ENCODE data around the gene CDH4. TPM values are rescaled to one million over a fixed set of nuclear protein-coding genes. Genes with fewer than 3 reads are reported as not detected.

CDH4 gene
- total and polyA plus RNA-seq, 4 donors = 5.8 to 24.1 (median 17.1) TPM

- Histone ChIP-seq H3K4me3 (ENCODE audit: low read depth, low read length) (no peak overlapping the region), H3K4me1 (ENCODE audit: control insufficient read depth, insufficient read depth, low read length) (peaks cover 29% of the 10 kb centered on the region), H3K27me3 (ENCODE audit: control insufficient read depth, insufficient read depth, low read length) (no peaks in the 10 kb centered on the region), H3K27ac (ENCODE audit: low read depth, low read length) (no peak overlapping the region), H3K9me3 (ENCODE audit: control insufficient read depth, insufficient read depth, low read length) (no peaks in the 10 kb centered on the region), H3K36me3 (ENCODE audit: control insufficient read depth, insufficient read depth, low read length) (peaks cover 20% of the 10 kb centered on the region)
- no peak for DNase-seq (ENCODE audit: low read depth in 4 of 6, low spot score in 6 of 6)
- 92% methylated on average over 14 of the region's 14 CpGs for WGBS (ENCODE audit: insufficient coverage)
Observed at GRCh38 chr20:61296629-61297019, 44.6 kb downstream of the CDH4 start.

- peaks cover 32% of the 10 kb centered on the region for H3K4me1 ChIP-seq (ENCODE audit: control insufficient read depth, insufficient read depth, low read length)
- DNase-seq (ENCODE audit: low read depth in 4 of 6, low spot score in 6 of 6) = no peak
- WGBS (ENCODE audit: insufficient coverage) = 72% methylated on average over 16 of the region's 16 CpGs
- H3K9me3 ChIP-seq (ENCODE audit: control insufficient read depth, insufficient read depth, low read length) = no peaks in the 10 kb centered on the region
- no peak overlapping the region for H3K4me3 ChIP-seq (ENCODE audit: low read depth, low read length)
- H3K27ac ChIP-seq (ENCODE audit: low read depth, low read length) = no peak overlapping the region
- H3K36me3 ChIP-seq (ENCODE audit: control insufficient read depth, insufficient read depth, low read length) = peaks cover 20% of the 10 kb centered on the region
- no peaks in the 10 kb centered on the region for H3K27me3 ChIP-seq (ENCODE audit: control insufficient read depth, insufficient read depth, low read length)
Observed at GRCh38 chr20:61297491-61297890, 45.4 kb downstream of the CDH4 start.

GRCh38 chr20:61297986-61298385 is 45.9 kb downstream of the CDH4 start:
- Histone ChIP-seq H3K9me3 (ENCODE audit: control insufficient read depth, insufficient read depth, low read length) (no peaks in the 10 kb centered on the region), H3K36me3 (ENCODE audit: control insufficient read depth, insufficient read depth, low read length) (peaks cover 20% of the 10 kb centered on the region), H3K27ac (ENCODE audit: low read depth, low read length) (no peak overlapping the region), H3K4me1 (ENCODE audit: control insufficient read depth, insufficient read depth, low read length) (peaks cover 33% of the 10 kb centered on the region), H3K4me3 (ENCODE audit: low read depth, low read length) (no peak overlapping the region), H3K27me3 (ENCODE audit: control insufficient read depth, insufficient read depth, low read length) (no peaks in the 10 kb centered on the region)
- no peak for DNase-seq (ENCODE audit: low read depth in 4 of 6, low spot score in 6 of 6)
- WGBS (ENCODE audit: insufficient coverage) = 83% methylated on average over 7 of the region's 17 CpGs

- H3K36me3 ChIP-seq (ENCODE audit: control insufficient read depth, insufficient read depth, low read length) = peaks cover 20% of the 10 kb centered on the region
- H3K4me3 ChIP-seq (ENCODE audit: low read depth, low read length) = no peak overlapping the region
- peaks cover 40% of the 10 kb centered on the region for H3K4me1 ChIP-seq (ENCODE audit: control insufficient read depth, insufficient read depth, low read length)
- H3K27me3 ChIP-seq (ENCODE audit: control insufficient read depth, insufficient read depth, low read length) = no peaks in the 10 kb centered on the region
- H3K9me3 ChIP-seq (ENCODE audit: control insufficient read depth, insufficient read depth, low read length) = no peaks in the 10 kb centered on the region
- no peak overlapping the region for H3K27ac ChIP-seq (ENCODE audit: low read depth, low read length)
- DNase-seq (ENCODE audit: low read depth in 4 of 6, low spot score in 6 of 6) = peak in 1 of 6 donors; percentile 53
- WGBS (ENCODE audit: insufficient coverage) = 96% methylated on average over 5 of the region's 6 CpGs
Observed at GRCh38 chr20:61298661-61299060, 46.6 kb downstream of the CDH4 start.

GRCh38 chr20:61299104-61299503 is 47.0 kb downstream of the CDH4 start:
- no peaks in the 10 kb centered on the region for H3K9me3 ChIP-seq (ENCODE audit: control insufficient read depth, insufficient read depth, low read length)
- H3K27ac ChIP-seq (ENCODE audit: low read depth, low read length) = no peak overlapping the region
- WGBS (ENCODE audit: insufficient coverage) = 76% methylated on average over 11 of the region's 11 CpGs
- H3K4me1 ChIP-seq (ENCODE audit: control insufficient read depth, insufficient read depth, low read length) = peaks cover 42% of the 10 kb centered on the region
- peaks cover 17% of the 10 kb centered on the region for H3K36me3 ChIP-seq (ENCODE audit: control insufficient read depth, insufficient read depth, low read length)
- no peaks in the 10 kb centered on the region for H3K27me3 ChIP-seq (ENCODE audit: control insufficient read depth, insufficient read depth, low read length)
- no peak for DNase-seq (ENCODE audit: low read depth in 4 of 6, low spot score in 6 of 6)
- H3K4me3 ChIP-seq (ENCODE audit: low read depth, low read length) = no peak overlapping the region

- Histone ChIP-seq H3K4me3 (ENCODE audit: low read depth, low read length) (no peak overlapping the region), H3K4me1 (ENCODE audit: control insufficient read depth, insufficient read depth, low read length) (peaks cover 42% of the 10 kb centered on the region), H3K27ac (ENCODE audit: low read depth, low read length) (no peak overlapping the region), H3K36me3 (ENCODE audit: control insufficient read depth, insufficient read depth, low read length) (peaks cover 12% of the 10 kb centered on the region), H3K9me3 (ENCODE audit: control insufficient read depth, insufficient read depth, low read length) (no peaks in the 10 kb centered on the region), H3K27me3 (ENCODE audit: control insufficient read depth, insufficient read depth, low read length) (no peaks in the 10 kb centered on the region)
- DNase-seq (ENCODE audit: low read depth in 4 of 6, low spot score in 6 of 6) = no peak
- WGBS (ENCODE audit: insufficient coverage) = 49% methylated on average over 7 of the region's 7 CpGs
Observed at GRCh38 chr20:61299618-61300017, 47.6 kb downstream of the CDH4 start.

- Histone ChIP-seq H3K27me3 (ENCODE audit: control insufficient read depth, insufficient read depth, low read length) (no peaks in the 10 kb centered on the region), H3K9me3 (ENCODE audit: control insufficient read depth, insufficient read depth, low read length) (no peaks in the 10 kb centered on the region), H3K36me3 (ENCODE audit: control insufficient read depth, insufficient read depth, low read length) (peaks cover 10% of the 10 kb centered on the region), H3K27ac (ENCODE audit: low read depth, low read length) (no peak overlapping the region), H3K4me1 (ENCODE audit: control insufficient read depth, insufficient read depth, low read length) (peaks cover 42% of the 10 kb centered on the region), H3K4me3 (ENCODE audit: low read depth, low read length) (no peak overlapping the region)
- DNase-seq (ENCODE audit: low read depth in 4 of 6, low spot score in 6 of 6) = no peak
- 83% methylated on average over 14 of the region's 14 CpGs for WGBS (ENCODE audit: insufficient coverage)
Observed at GRCh38 chr20:61300293-61300692, 48.2 kb downstream of the CDH4 start.

GRCh38 chr20:61300709-61301108 is 48.6 kb downstream of the CDH4 start:
- Histone ChIP-seq H3K36me3 (ENCODE audit: control insufficient read depth, insufficient read depth, low read length) (peaks cover 10% of the 10 kb centered on the region), H3K27me3 (ENCODE audit: control insufficient read depth, insufficient read depth, low read length) (no peaks in the 10 kb centered on the region), H3K4me3 (ENCODE audit: low read depth, low read length) (no peak overlapping the region), H3K9me3 (ENCODE audit: control insufficient read depth, insufficient read depth, low read length) (no peaks in the 10 kb centered on the region), H3K27ac (ENCODE audit: low read depth, low read length) (no peak overlapping the region), H3K4me1 (ENCODE audit: control insufficient read depth, insufficient read depth, low read length) (peaks cover 42% of the 10 kb centered on the region)
- no peak for DNase-seq (ENCODE audit: low read depth in 4 of 6, low spot score in 6 of 6)
- WGBS (ENCODE audit: insufficient coverage) = 54% methylated on average over 7 of the region's 10 CpGs

- no peak overlapping the region for H3K4me3 ChIP-seq (ENCODE audit: low read depth, low read length)
- DNase-seq (ENCODE audit: low read depth in 4 of 6, low spot score in 6 of 6) = peak in 1 of 6 donors; percentile 89
- 63% methylated on average over 14 of the region's 21 CpGs for WGBS (ENCODE audit: insufficient coverage)
- no peaks in the 10 kb centered on the region for H3K9me3 ChIP-seq (ENCODE audit: control insufficient read depth, insufficient read depth, low read length)
- no peak overlapping the region for H3K27ac ChIP-seq (ENCODE audit: low read depth, low read length)
- peaks cover 8% of the 10 kb centered on the region for H3K36me3 ChIP-seq (ENCODE audit: control insufficient read depth, insufficient read depth, low read length)
- peaks cover 2% of the 10 kb centered on the region for H3K27me3 ChIP-seq (ENCODE audit: control insufficient read depth, insufficient read depth, low read length)
- peaks cover 42% of the 10 kb centered on the region for H3K4me1 ChIP-seq (ENCODE audit: control insufficient read depth, insufficient read depth, low read length)
Observed at GRCh38 chr20:61301711-61302525, 49.9 kb downstream of the CDH4 start.

GRCh38 chr20:61303217-61303616 is 51.2 kb downstream of the CDH4 start:
- H3K27me3 ChIP-seq (ENCODE audit: control insufficient read depth, insufficient read depth, low read length) = peaks cover 2% of the 10 kb centered on the region
- no peaks in the 10 kb centered on the region for H3K9me3 ChIP-seq (ENCODE audit: control insufficient read depth, insufficient read depth, low read length)
- peaks cover 45% of the 10 kb centered on the region for H3K4me1 ChIP-seq (ENCODE audit: control insufficient read depth, insufficient read depth, low read length)
- DNase-seq (ENCODE audit: low read depth in 4 of 6, low spot score in 6 of 6) = no peak
- H3K4me3 ChIP-seq (ENCODE audit: low read depth, low read length) = no peak overlapping the region
- 96% methylated on average over 4 of the region's 8 CpGs for WGBS (ENCODE audit: insufficient coverage)
- H3K27ac ChIP-seq (ENCODE audit: low read depth, low read length) = no peak overlapping the region
- H3K36me3 ChIP-seq (ENCODE audit: control insufficient read depth, insufficient read depth, low read length) = peaks cover 3% of the 10 kb centered on the region
